GM12878 (cell line): ENCODE results near the gene NAGK. TPM values are rescaled to one million over a fixed set of nuclear protein-coding genes. Genes with fewer than 3 reads are reported as not detected.
A peak's percentile ranks its signal among the peaks of the same experiment; 100 is the strongest.

ENCODE experiments used
- ATAC-seq: fragments of 200-7000 bp; cut with Tn5 transposase; 3 replicates; pipeline ENCODE4 v1.9.1; 2020; ENCODE audit warnings: mild to moderate bottlenecking, moderate library complexity
- BruUV-seq: library from RNA; stranded (reverse); fragments of 400-500 nt; replicated peaks from 2 replicates; lab custom pipeline; 2021; lab: Mats Ljungman, UMichigan
- CTCF ChIA-PET: fragments of 300-600 bp; sonication (Branson Sonifier 250); formaldehyde crosslinking; extraction: SDS; loops from one replicate; lab custom pipeline; 2021; ENCODE audit warnings: inconsistent platforms; lab: Yijun Ruan, JAX
- POLR2A ChIA-PET: fragments of 350-600 bp; formaldehyde crosslinking; extraction: SDS; loops from one replicate; lab custom pipeline; 2021; ENCODE audit warnings: inconsistent platforms; lab: Charles Lee
- RAD21 ChIA-PET: fragments of 300-600 bp; sonication (Branson Sonifier 250); formaldehyde crosslinking; loops from one replicate; lab custom pipeline; 2023; ENCODE audit warnings: antibody characterized with exemption; ENCODE audit not compliant: unreplicated experiment; lab: Charles Lee
- SMC1A ChIA-PET: fragments of 300-600 bp; sonication (Branson Sonifier 250); formaldehyde crosslinking; loops from one replicate; lab custom pipeline; 2023; ENCODE audit not compliant: unreplicated experiment, uncharacterized antibody; lab: Charles Lee
- DNase-seq: peaks from one replicate; pipeline ENCODE4 v3.0.0-alpha.2; 2011; ENCODE audit warnings: low read depth, low spot score
- FAIRE-seq: peaks from 3 replicates; lab custom pipeline; 2011; peaks lifted over from hg19 to GRCh38; lab: Jason Lieb, UNC
- H2AFZ ChIP-seq: 2 replicates; pipeline ENCODE4 v1.6.0; 2011; ENCODE audit warnings: low read depth, low read length, control low read depth; ENCODE audit not compliant: control insufficient read depth
- H3K27ac ChIP-seq: 2 replicates; pipeline ENCODE4 v1.5.1; 2011; ENCODE audit warnings: control low read depth; ENCODE audit not compliant: control insufficient read depth, insufficient read depth
- H3K27me3 ChIP-seq, 2 experiments: replicated peaks in 1 of 2; 2 replicates each; pipeline versions ENCODE4 v1.6.0 to v1.6.1; 2011; ENCODE audit warnings: low read length in 1 of 2; ENCODE audit not compliant: control insufficient read depth in 2 of 2, insufficient read depth in 2 of 2
- H3K36me3 ChIP-seq, 2 experiments: 2 replicates each; pipeline ENCODE4 v1.5.1; 2011; ENCODE audit warnings: low read length in 1 of 2; ENCODE audit not compliant: control insufficient read depth in 2 of 2, insufficient read depth in 2 of 2
- H3K4me1 ChIP-seq: 2 replicates; pipeline ENCODE4 v1.6.1; 2011; ENCODE audit warnings: mild to moderate bottlenecking, low read length, moderate library complexity, mixed read lengths; ENCODE audit not compliant: control insufficient read depth, insufficient read depth
- H3K4me2 ChIP-seq: 2 replicates; pipeline ENCODE4 v1.6.0; 2011; ENCODE audit warnings: control low read depth; ENCODE audit not compliant: control insufficient read depth, insufficient read depth
- H3K4me3 ChIP-seq: fragments of 200-600 bp; sonication (generic); 2 replicates; pipeline ENCODE4 v1.5.1; 2016
- H3K79me2 ChIP-seq: 2 replicates; pipeline ENCODE4 v1.6.0; 2011; ENCODE audit warnings: low read length; ENCODE audit not compliant: control insufficient read depth, insufficient read depth
- H3K9ac ChIP-seq: 2 replicates; pipeline ENCODE4 v1.8.0; 2011; ENCODE audit warnings: low read length, control low read depth, mixed read lengths; ENCODE audit not compliant: control insufficient read depth, insufficient read depth
- H3K9me3 ChIP-seq: replicated peaks from 3 replicates; pipeline ENCODE4 v1.5.1; 2011; ENCODE audit warnings: mild to moderate bottlenecking, low read length; ENCODE audit not compliant: control insufficient read depth, insufficient read depth
- H4K20me1 ChIP-seq: 2 replicates; pipeline ENCODE4 v1.6.0; 2011; ENCODE audit not compliant: control insufficient read depth, insufficient read depth
- BACH1 ChIP-seq: fragments of 450-650 bp; IDR thresholded peaks from 2 replicates; pipeline ENCODE4 v1.6.1; 2017; ENCODE audit warnings: mild to moderate bottlenecking, borderline replicate concordance
- FOXK2 ChIP-seq: fragments of 450-650 bp; IDR thresholded peaks from 2 replicates; pipeline ENCODE4 v1.6.1; 2017; ENCODE audit warnings: mild to moderate bottlenecking, moderate library complexity
- GATAD2B ChIP-seq: fragments of 450-650 bp; conservative IDR thresholded peaks from 2 replicates; pipeline ENCODE4 v1.6.1; 2017; ENCODE audit warnings: low read depth, mild to moderate bottlenecking, moderate library complexity
- JUND ChIP-seq: IDR thresholded peaks from 2 replicates; pipeline ENCODE4 v1.6.1; 2012; ENCODE audit warnings: low read depth, mild to moderate bottlenecking, low read length, improper control_type of control experiment, moderate library complexity
- SMAD1 ChIP-seq: fragments of 450-650 bp; IDR thresholded peaks from 2 replicates; pipeline ENCODE4 v1.6.1; 2018; ENCODE audit warnings: mild to moderate bottlenecking, low read depth; ENCODE audit not compliant: partially characterized antibody
- SMARCA5 ChIP-seq: fragments of 450-650 bp; IDR thresholded peaks from 2 replicates; pipeline ENCODE4 v1.6.1; 2017; ENCODE audit warnings: mild to moderate bottlenecking
- TCF3 ChIP-seq: IDR thresholded peaks from 2 replicates; pipeline ENCODE4 v1.6.1; 2012; ENCODE audit warnings: low read depth, mild to moderate bottlenecking, low read length, borderline replicate concordance; ENCODE audit not compliant: insufficient read depth
- YY1 ChIP-seq: IDR thresholded peaks from 2 replicates; pipeline ENCODE4 v1.6.1; 2011; ENCODE audit warnings: low read depth, mild to moderate bottlenecking, low read length
- ZNF207 ChIP-seq: fragments of 450-650 bp; IDR thresholded peaks from 2 replicates; pipeline ENCODE4 v1.6.1; 2014; ENCODE audit warnings: antibody characterized with exemption, mild to moderate bottlenecking, borderline replicate concordance
- ZNF24 ChIP-seq: fragments of 450-650 bp; IDR thresholded peaks from 2 replicates; pipeline ENCODE4 v1.6.1; 2017; ENCODE audit warnings: antibody characterized with exemption, mild to moderate bottlenecking
- WGBS: methylation state at CpG from one replicate; pipeline ENCODE4 v1.1.6; 2016; ENCODE audit warnings: low lambda C conversion rate; ENCODE audit not compliant: insufficient replicate concordance, insufficient coverage; ENCODE audit errors: missing lambda C conversion rate; 5-methylcytosine and 5-hydroxymethylcytosine counted together
- in situ Hi-C: fragments of 300-500 bp; cut with MboI; formaldehyde crosslinking; loops from 9 replicates; pipeline ENCODE4 v1.14.3; 2018; ENCODE audit warnings: mixed read lengths
- intact Hi-C: fragments of 100-400 bp; cut with micrococcal nuclease; formaldehyde crosslinking; loops from one replicate; pipeline ENCODE4 v1.14.2; 2022; ENCODE audit not compliant: unreplicated experiment
- polyA plus RNA-seq, 11 experiments: library from polyadenylated mRNA; depleted of rRNA in 4 of 11; unstranded in 6 of 11; stranded (reverse) in 5 of 11; fragments of >200 nt; fragmentation: Nextera tagmentation in 4 of 11; fragmentation: Illumina TruSeq in 1 of 11; extraction: Ambion mirVana in 4 of 11; extraction: Trizol in 1 of 11; gene quantifications; 1 replicate in 1 of 11; 2 replicates in 10 of 11; pipeline versions ENCODE4 v1.2.1 to v1.2.3, GENCODE V29; 2011 to 2016; ENCODE audit warnings: inconsistent platforms in 2 of 11, missing spikeins in 2 of 11, low read depth in 1 of 11
- total RNA-seq, 4 experiments: library from RNA; depleted of rRNA in 3 of 4; stranded (reverse); fragments of >200 nt in 3 of 4; fragmentation: Illumina TruSeq in 1 of 4; extraction: Trizol in 1 of 4; gene quantifications; 2 replicates each; pipeline versions ENCODE4 v1.2.1 to v1.2.3, GENCODE V29; 2013 to 2021

The NAGK gene
- total and polyA plus RNA-seq, 10 of the 15 experiments (the other 5 are each of a cell fraction or from before 2014, with no cell fraction given): 67.7 to 137 (median 115) TPM

GRCh38 chr2:71067567-71068217 lies 756 bp upstream of the NAGK start (continued):
- TF ChIP-seq SMARCA5: no peak
- 0 out of 2 replicates have a peak, but pooled peaks have one; percentile 22 for TF ChIP-seq ZNF207
- 0 out of 2 replicates have a peak, but pooled peaks have one; percentile 8 for TF ChIP-seq BACH1
- TF ChIP-seq GATAD2B: peak; percentile 56; the same call in 1 of the 2 replicates
- no peak for TF ChIP-seq JUND
- TF ChIP-seq SMAD1: peak; percentile 32

GRCh38 chr2:71069376-71069775 lies 928 bp downstream of the NAGK start:
- in situ Hi-C loops (loop anchor here (10.0 kb wide), 1 partner anchor 775 kb away; the partner anchor contains the start of gene SNRPG), intact Hi-C loops (loop anchor here (5.0 to 10.0 kb wide), 3 partner anchors 72 to 965 kb away; no protein-coding TSS in a partner anchor)
- 47% methylated on average over 5 of the region's 5 CpGs for WGBS
- Histone ChIP-seq H4K20me1 (no peaks in the 10 kb centered on the region), H3K27me3 (no peaks in the 10 kb centered on the region), H3K4me2 (peak overlapping the region; percentile 99), H3K4me1 (peaks cover 50% of the 10 kb centered on the region), H2AFZ (no peak overlapping the region), H3K27ac (peak overlapping the region; percentile 90), H3K9me3 (no peaks in the 10 kb centered on the region), H3K4me3 (peak overlapping the region; percentile 70), H3K9ac (peak overlapping the region; percentile 99), H3K36me3 (peaks cover 9 to 14% of the 10 kb centered on the region in 2 experiments), H3K79me2 (peaks cover 70% of the 10 kb centered on the region)
- SMC1A ChIA-PET: interaction anchor here (1.0 to 7.6 kb wide), 10 partner anchors 9 to 85 kb away, joined by 3 to 93 read pairs (median 12); partner anchors contain the start of genes MCEE and MPHOSPH10
- RAD21 ChIA-PET: interaction anchor here (0.8 to 5.8 kb wide), 9 partner anchors 10 to 262 kb away, joined by 3 to 77 read pairs (median 10); partner anchors contain the start of genes MCEE, MPHOSPH10 and ZNF638
- CTCF ChIA-PET: interaction anchor here (0.9 to 5.5 kb wide), 12 partner anchors 9 to 263 kb away, joined by 3 to 101 read pairs (median 16); partner anchors contain the start of genes MCEE, MPHOSPH10 and ZNF638
- DNase-seq (no peak), ATAC-seq (no peak), FAIRE-seq (no peak)
- POLR2A ChIA-PET: interaction anchor here (1.3 to 8.3 kb wide), 4 partner anchors 19 to 68 kb away, joined by 3 to 62 read pairs (median 4); partner anchors contain the start of genes MCEE and MPHOSPH10
- no TSS peak for BruUV-seq
- TF ChIP-seq FOXK2: no peak
- TF ChIP-seq TCF3: no peak
- no peak for TF ChIP-seq ZNF24
- no peak for TF ChIP-seq YY1
- TF ChIP-seq GATAD2B: no peak
- TF ChIP-seq, all 136 proteins: peak for 0
